BLaER1 (cell line): ENCODE measurements around the gene FA2H.

Experiments used
- H3K27ac ChIP-seq: shearing (Covaris generic); formaldehyde crosslinking; 2 replicates; pipeline ENCODE4 v1.8.1; 2022
- H3K27me3 ChIP-seq: shearing (Covaris generic); formaldehyde crosslinking; 2 replicates; pipeline ENCODE4 v1.8.1; 2022
- H3K36me3 ChIP-seq: shearing (Covaris generic); formaldehyde crosslinking; 2 replicates; pipeline ENCODE4 v1.8.1; 2022
- H3K4me1 ChIP-seq: shearing (Covaris generic); formaldehyde crosslinking; 2 replicates; pipeline ENCODE4 v1.8.1; 2022
- H3K4me2 ChIP-seq: shearing (Covaris generic); formaldehyde crosslinking; 2 replicates; pipeline ENCODE4 v1.8.1; 2022
- H3K4me3 ChIP-seq: shearing (Covaris generic); formaldehyde crosslinking; 2 replicates; pipeline ENCODE4 v1.8.1; 2022
- H3K9ac ChIP-seq: shearing (Covaris generic); formaldehyde crosslinking; 2 replicates; pipeline ENCODE4 v1.8.1; 2022
- H3K9me3 ChIP-seq: shearing (Covaris generic); formaldehyde crosslinking; 2 replicates; pipeline ENCODE4 v1.8.1; 2022
- H4K20me1 ChIP-seq: shearing (Covaris generic); formaldehyde crosslinking; 2 replicates; pipeline ENCODE4 v1.8.1; 2022
- Cebpa-rat ChIP-seq: shearing (Covaris generic); IDR thresholded peaks from 2 replicates; pipeline ENCODE4 v1.8.1; 2022

The FA2H gene

GRCh38 chr16:74738816-74739215 is 35.8 kb downstream of the FA2H start:
- Histone ChIP-seq H3K27me3 (no peaks in the 10 kb centered on the region), H3K4me2 (no peak overlapping the region), H3K27ac (no peak overlapping the region), H3K4me1 (peaks cover 28% of the 10 kb centered on the region), H4K20me1 (no peaks in the 10 kb centered on the region), H3K36me3 (no peaks in the 10 kb centered on the region), H3K9ac (no peak overlapping the region), H3K9me3 (no peaks in the 10 kb centered on the region), H3K4me3 (no peak overlapping the region)
- TF ChIP-seq Cebpa-rat: no peak

- H3K36me3 ChIP-seq: no peaks in the 10 kb centered on the region
- no peak overlapping the region for H3K9ac ChIP-seq
- peaks cover 28% of the 10 kb centered on the region for H3K4me1 ChIP-seq
- no peak overlapping the region for H3K27ac ChIP-seq
- H4K20me1 ChIP-seq: no peaks in the 10 kb centered on the region
- no peak overlapping the region for H3K4me2 ChIP-seq
- H3K4me3 ChIP-seq: no peak overlapping the region
- no peak for TF ChIP-seq Cebpa-rat
- H3K9me3 ChIP-seq: no peaks in the 10 kb centered on the region
- no peaks in the 10 kb centered on the region for H3K27me3 ChIP-seq
Observed at GRCh38 chr16:74738113-74738541, 36.5 kb downstream of the FA2H start.

GRCh38 chr16:74737521-74737920 is 37.1 kb downstream of the FA2H start:
- Histone ChIP-seq H3K27me3 (no peaks in the 10 kb centered on the region), H3K27ac (peak overlapping the region; percentile 9; the same call in 1 of the 2 replicates), H3K9me3 (no peaks in the 10 kb centered on the region), H3K4me1 (peaks cover 28% of the 10 kb centered on the region), H3K36me3 (no peaks in the 10 kb centered on the region), H3K9ac (no peak overlapping the region), H3K4me2 (peak overlapping the region; percentile 63), H3K4me3 (no peak overlapping the region), H4K20me1 (no peaks in the 10 kb centered on the region)
- no peak for TF ChIP-seq Cebpa-rat

- TF ChIP-seq Cebpa-rat: no peak
- H3K9ac ChIP-seq: no peak overlapping the region
- peaks cover 21% of the 10 kb centered on the region for H3K4me1 ChIP-seq
- H3K4me3 ChIP-seq: no peak overlapping the region
- H3K27ac ChIP-seq: 0 out of 2 replicates have a peak overlapping the region, but pooled peaks have one; percentile 9
- H3K27me3 ChIP-seq: no peaks in the 10 kb centered on the region
- no peaks in the 10 kb centered on the region for H4K20me1 ChIP-seq
- H3K4me2 ChIP-seq: peak overlapping the region; percentile 63
- H3K36me3 ChIP-seq: no peaks in the 10 kb centered on the region
- no peaks in the 10 kb centered on the region for H3K9me3 ChIP-seq
Observed at GRCh38 chr16:74736531-74737157, 38.0 kb downstream of the FA2H start.

GRCh38 chr16:74735554-74735953 is 39.1 kb downstream of the FA2H start:
- no peak for TF ChIP-seq Cebpa-rat
- no peaks in the 10 kb centered on the region for H3K9me3 ChIP-seq
- no peaks in the 10 kb centered on the region for H3K36me3 ChIP-seq
- no peaks in the 10 kb centered on the region for H4K20me1 ChIP-seq
- H3K4me3 ChIP-seq: no peak overlapping the region
- no peak overlapping the region for H3K9ac ChIP-seq
- no peaks in the 10 kb centered on the region for H3K27me3 ChIP-seq
- no peak overlapping the region for H3K27ac ChIP-seq
- H3K4me2 ChIP-seq: no peak overlapping the region
- H3K4me1 ChIP-seq: peaks cover 24% of the 10 kb centered on the region

- no peak for TF ChIP-seq Cebpa-rat
- Histone ChIP-seq H4K20me1 (no peaks in the 10 kb centered on the region), H3K4me3 (no peak overlapping the region), H3K9me3 (no peaks in the 10 kb centered on the region), H3K4me2 (no peak overlapping the region), H3K27ac (no peak overlapping the region), H3K27me3 (no peaks in the 10 kb centered on the region), H3K36me3 (no peaks in the 10 kb centered on the region), H3K4me1 (peaks cover 28% of the 10 kb centered on the region), H3K9ac (no peak overlapping the region)
Observed at GRCh38 chr16:74735162-74735452, 39.5 kb downstream of the FA2H start.

GRCh38 chr16:74734361-74735161 is 40.1 kb downstream of the FA2H start:
- no peak overlapping the region for H3K4me2 ChIP-seq
- TF ChIP-seq Cebpa-rat: no peak

GRCh38 chr16:74732707-74733350 is 41.8 kb downstream of the FA2H start:
- Histone ChIP-seq H3K4me3 (no peak overlapping the region), H3K4me1 (peaks cover 37% of the 10 kb centered on the region), H3K27me3 (no peaks in the 10 kb centered on the region), H3K27ac (no peak overlapping the region), H3K9ac (no peak overlapping the region), H3K9me3 (no peaks in the 10 kb centered on the region), H4K20me1 (no peaks in the 10 kb centered on the region), H3K36me3 (no peaks in the 10 kb centered on the region), H3K4me2 (no peak overlapping the region)
- no peak for TF ChIP-seq Cebpa-rat

More at GRCh38 chr16:74734361-74735161, 40.1 kb downstream of the FA2H start:
- Histone ChIP-seq H3K4me3 (no peak overlapping the region), H3K9me3 (no peaks in the 10 kb centered on the region), H3K27me3 (no peaks in the 10 kb centered on the region), H3K36me3 (no peaks in the 10 kb centered on the region), H3K27ac (no peak overlapping the region), H3K9ac (no peak overlapping the region), H4K20me1 (no peaks in the 10 kb centered on the region), H3K4me1 (peaks cover 33% of the 10 kb centered on the region)

- Histone ChIP-seq H3K4me1 (peaks cover 28% of the 10 kb centered on the region), H3K9me3 (peaks cover 4% of the 10 kb centered on the region), H3K4me2 (no peak overlapping the region), H3K27me3 (no peaks in the 10 kb centered on the region), H4K20me1 (no peaks in the 10 kb centered on the region), H3K36me3 (no peaks in the 10 kb centered on the region), H3K4me3 (no peak overlapping the region), H3K9ac (no peak overlapping the region), H3K27ac (no peak overlapping the region)
- no peak for TF ChIP-seq Cebpa-rat
Observed at GRCh38 chr16:74731853-74732477, 42.7 kb downstream of the FA2H start.
